HG03045 (cell line): ENCODE results near the gene PECR.

ENCODE experiments used
- ATAC-seq: cut with Tn5 transposase; IDR thresholded peaks from one replicate; pipeline ENCODE4 v1.9.1; 2021; ENCODE audit warnings: mild to moderate bottlenecking, moderate library complexity; ENCODE audit not compliant: unreplicated experiment

The PECR gene

DNA sequence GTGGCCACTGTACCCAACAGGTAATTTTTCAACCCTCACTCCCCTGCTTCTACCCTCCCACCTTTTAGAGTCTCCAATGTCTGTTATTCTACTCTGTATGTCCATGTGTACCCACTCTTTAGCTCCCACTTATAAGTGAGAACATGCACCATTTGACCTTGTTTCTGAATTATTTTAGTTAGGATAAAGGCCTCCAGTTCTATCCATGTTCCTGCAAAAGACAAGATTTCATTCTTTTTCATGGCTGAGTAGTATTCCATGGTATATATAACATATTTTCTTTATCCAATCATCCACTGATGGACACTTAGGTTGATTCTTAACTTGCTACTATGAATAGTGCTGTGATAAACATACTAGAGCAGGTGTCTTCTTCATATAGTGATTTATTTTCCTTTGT is 9.1 kb downstream of the PECR start:
- no peak for ATAC-seq

- ATAC-seq = no peak
These were observed 10.3 kb downstream of the PECR start for GRCh38 chr2:216071111-216071851.

- ATAC-seq = no peak
These were observed 11.4 kb downstream of the PECR start for GRCh38 chr2:216070195-216070594.

DNA sequence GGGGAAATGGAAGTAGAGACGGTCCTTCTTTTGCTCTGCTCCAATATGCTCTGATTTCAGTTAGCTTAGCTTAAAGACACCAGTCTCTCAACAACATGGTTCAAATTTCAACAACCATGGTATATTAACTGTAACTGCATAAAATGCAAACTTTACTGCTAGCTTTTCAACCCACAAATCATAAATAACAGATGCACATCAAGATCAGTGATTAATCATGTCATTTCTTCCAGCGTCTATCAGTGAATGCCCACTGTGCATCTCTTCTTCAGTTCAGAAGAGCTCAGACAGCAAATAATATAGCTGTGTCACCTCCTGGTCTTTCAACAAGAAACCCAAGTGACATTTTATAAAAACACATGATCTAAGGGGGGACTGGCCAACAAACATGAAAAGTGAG is 12.6 kb downstream of the PECR start:
- ATAC-seq = no peak

GRCh38 chr2:216066230-216066629 is 15.4 kb downstream of the PECR start:
- ATAC-seq = no peak

DNA sequence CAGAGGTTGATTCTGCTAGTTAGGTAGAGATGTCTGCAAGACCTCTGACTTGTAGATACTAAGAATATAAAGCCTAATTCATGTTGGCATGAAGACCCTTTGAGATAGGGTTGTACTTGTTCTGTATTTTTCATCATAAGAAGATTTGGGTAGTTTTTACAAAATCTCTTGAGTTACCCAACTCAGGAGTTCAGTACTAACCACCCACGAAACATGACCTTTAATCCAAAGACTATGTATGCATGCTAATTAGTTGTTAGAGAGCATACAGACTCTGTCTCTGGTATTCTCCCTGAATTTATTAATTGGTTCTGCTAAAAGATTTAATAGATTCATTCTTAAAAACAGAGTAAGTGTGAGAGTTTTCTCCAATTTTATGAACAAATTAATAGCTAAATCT is 16.9 kb downstream of the PECR start:
- no peak for ATAC-seq

DNA sequence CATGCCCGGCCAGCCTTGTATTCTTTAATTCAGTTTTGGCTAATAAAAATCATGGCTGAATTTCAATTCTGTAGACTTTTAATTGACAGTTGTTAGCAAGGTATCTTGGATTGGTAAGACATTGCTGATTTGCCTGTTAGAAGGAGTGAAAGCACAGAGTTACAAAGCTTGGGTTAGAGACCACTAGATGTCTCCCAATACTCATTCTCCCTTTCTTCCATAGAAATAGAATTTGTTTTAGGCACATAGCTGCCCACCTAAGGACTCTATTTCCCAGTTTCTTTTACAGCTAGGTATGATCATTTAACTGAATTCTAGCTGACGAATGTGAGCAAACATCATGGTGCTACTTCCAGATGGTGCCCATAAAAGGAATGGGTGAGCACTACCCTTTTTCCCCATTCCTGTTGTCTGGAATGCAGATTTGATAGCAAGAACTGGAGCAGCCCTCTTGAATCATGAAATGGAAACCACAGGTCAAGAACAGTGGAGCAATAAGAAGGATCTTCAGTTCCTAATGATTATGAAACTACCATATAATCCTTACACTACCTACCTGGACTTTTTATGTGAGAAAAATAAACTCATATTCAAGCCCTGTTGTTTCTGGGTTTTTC is 17.5 kb downstream of the PECR start:
- ATAC-seq = no peak

GRCh38 chr2:216059233-216059834 is 22.3 kb downstream of the PECR start:
- no peak for ATAC-seq

GRCh38 chr2:216057688-216058193 is 23.9 kb downstream of the PECR start:
- ATAC-seq = peak; percentile 90

DNA sequence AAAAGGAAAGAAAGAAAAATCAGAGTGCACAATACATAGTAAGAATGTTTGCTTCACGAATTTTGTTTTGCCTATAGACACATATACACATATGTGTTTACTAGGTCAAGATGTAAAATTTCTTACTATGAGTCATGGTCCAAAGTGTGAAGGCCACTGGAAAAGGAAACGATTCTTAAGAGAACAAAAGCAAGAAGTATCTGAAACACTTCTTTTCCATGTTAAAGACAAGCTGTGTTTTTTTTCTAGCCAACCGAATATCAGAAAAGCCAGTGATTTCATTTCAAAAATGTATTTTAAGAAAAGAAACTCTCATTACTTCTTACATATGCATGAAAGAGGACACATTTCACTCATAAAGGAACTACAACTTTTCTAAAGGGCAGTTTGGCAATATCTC is 24.9 kb downstream of the PECR start:
- peak; percentile 36 for ATAC-seq

- ATAC-seq = no peak
These were observed 25.9 kb downstream of the PECR start for GRCh38 chr2:216055680-216056079.

DNA sequence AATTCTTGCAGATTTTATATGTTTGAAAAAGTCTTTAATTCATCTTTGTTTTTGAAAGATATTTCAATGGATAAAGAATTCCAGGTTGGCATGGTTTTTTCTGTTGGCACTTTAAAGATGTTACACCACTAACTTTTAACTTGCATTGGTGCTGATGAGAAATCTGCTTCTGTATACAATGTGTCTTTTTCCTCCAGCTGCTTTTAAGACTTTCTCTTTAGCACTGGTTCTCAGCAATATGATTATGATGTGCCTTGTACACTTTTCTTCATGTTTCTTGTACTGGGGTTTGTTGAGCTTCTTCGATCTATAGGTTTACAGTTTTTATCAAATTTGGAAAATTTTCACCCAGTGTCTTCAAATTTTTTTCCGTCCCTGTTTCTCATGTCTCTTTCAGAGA is 29.2 kb downstream of the PECR start:
- no peak for ATAC-seq

DNA sequence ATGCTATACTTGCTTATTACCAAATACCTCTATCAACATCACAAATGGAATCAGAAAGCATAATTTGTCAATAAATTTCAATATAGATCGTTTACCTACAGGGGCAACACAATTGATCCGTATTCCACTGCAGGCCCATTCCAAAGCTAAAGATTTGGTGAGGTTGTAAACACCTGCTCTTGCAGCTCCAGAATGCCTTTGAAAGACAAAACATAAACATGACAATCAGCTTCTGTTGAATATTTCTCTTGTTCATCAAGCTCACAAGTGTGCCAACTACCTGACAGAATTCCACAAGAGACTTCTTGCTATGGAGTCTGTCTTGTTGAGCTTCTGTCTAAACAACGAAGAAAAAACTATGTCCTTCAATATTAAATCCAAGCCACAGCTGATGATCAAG is 30.3 kb downstream of the PECR start:
- ATAC-seq = no peak

DNA sequence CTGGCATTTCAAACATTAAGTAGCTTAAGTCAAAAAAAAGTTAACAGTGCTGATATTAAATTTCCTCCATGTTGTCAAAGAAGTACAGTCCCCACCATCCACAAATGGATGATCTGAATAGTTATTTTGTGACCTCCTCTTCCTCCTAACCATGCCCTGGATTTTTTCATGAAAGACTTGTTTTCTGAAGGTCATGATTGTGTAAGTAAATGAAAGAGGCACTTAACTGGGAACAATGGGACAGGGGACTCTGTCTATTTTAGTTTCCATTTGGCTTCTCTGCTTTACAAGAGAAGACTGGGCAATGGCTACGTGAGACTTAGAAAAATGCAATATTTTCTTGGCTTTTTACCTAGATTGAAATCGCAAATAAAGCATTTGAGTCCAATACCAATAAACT is 32.2 kb downstream of the PECR start:
- no peak for ATAC-seq

DNA sequence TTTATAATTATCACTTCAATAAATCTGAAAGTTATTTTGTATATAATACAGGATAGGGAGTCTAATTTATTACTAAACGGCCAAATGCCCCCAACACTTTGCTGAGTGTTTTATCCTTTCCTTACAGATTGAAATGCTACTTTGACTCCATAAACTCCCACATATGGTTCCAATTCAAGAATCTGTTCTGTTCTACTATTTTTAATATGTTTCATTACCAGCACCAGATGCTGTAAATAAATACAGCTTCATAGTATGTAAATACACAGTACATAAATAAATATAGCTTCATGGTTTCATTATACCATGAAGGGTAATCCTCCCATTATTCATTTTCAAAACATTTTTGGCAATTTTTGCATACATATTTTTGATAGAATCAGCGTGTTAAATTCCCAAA is 34.2 kb downstream of the PECR start:
- no peak for ATAC-seq

DNA sequence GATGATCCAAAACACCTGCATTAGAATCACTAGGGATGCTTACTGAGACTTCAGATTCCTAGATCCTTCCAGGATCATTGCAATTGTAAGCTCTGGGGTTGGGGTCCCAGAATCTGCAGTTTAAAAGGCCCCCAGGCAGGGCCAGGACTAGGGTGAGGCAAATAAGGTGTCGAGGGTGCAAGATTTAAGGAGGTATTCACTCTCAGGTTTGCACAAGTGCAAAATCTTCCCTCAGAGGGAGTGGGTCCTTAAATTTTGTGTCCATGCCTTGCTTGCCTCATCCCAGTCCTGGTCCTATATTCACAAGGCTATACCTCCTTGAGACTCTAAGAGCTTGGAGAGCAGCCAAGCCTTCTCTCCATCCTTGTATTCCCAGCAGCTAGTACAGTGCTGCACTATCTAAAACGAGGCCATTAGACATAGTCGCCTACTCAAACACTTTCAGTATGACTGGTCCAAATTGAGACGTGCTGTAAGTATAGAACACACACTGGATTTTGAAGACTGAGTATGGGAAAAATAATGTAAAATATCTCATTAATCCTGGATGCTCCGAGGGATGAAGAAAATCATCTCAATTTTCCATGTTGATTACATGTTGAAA is 36.6 kb downstream of the PECR start:
- ATAC-seq = peak; percentile 97

DNA sequence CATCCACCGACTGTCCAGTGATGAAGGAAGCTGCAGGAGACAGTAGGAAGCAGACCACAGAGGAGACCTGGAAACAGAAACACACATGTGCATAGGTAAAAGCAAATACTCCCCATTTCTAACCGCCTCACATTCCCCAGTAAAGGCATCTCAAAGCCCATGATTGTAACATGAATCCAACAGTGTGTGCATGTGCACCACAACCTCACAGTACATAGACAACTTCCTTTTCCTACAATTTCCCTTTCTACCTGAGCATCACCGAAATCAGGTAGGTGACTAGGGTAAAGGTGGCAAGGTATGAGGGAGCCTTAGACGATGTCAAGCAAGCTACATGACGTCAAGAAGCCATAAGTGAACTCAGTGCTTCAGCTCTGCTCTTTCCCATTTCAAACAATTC is 37.7 kb downstream of the PECR start:
- ATAC-seq = no peak

DNA sequence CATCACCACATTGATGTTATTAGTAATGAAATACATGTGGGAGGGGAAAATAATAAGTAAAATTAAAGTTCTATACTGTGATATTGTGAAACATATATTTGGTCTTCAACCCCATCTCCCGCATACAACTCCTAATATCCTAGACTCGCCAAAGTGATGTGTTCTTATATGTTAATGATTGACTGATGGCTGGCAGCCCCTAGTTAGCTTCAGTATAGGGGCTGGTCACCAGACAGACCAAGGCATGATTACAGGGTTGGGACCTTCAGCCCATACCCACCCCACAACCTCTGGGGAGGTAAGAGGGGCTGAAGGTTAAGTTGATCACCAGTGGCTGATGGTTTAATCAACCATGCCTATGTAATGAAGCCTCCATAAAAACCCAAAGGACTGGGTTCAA is 40.2 kb downstream of the PECR start:
- no peak for ATAC-seq

DNA sequence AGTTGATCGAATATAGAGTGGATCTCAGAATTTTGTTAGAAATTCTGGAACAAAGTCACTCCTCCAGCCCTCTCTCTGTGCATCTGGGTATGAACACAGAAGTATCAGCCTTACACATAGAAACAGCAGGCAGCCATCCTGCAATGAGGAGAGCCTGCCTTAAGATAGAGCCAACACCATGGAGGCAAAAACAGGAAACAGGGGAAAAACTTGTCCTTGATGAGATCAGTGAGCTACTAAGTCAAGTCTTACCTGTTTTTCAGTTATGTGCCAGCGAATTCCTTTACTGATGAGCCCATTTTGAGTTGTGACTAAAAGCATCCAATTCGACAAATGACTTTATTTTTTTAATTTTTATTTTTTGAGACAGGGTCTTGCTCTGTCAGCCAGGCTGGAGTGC is 41.7 kb downstream of the PECR start:
- ATAC-seq = no peak

GRCh38 chr2:216034065-216034464 is 47.5 kb downstream of the PECR start:
- peak; percentile 39 for ATAC-seq

GRCh38 chr2:216033403-216033802 is 48.2 kb downstream of the PECR start:
- no peak for ATAC-seq
